ENCODE measurements around the gene ATF7IP.
"Not testable (repeated sequence)": the region's sequence is repeated elsewhere in the genome, so short reads cannot be mapped to it uniquely, and the experiment has no call there.

The ATF7IP gene

DNA sequence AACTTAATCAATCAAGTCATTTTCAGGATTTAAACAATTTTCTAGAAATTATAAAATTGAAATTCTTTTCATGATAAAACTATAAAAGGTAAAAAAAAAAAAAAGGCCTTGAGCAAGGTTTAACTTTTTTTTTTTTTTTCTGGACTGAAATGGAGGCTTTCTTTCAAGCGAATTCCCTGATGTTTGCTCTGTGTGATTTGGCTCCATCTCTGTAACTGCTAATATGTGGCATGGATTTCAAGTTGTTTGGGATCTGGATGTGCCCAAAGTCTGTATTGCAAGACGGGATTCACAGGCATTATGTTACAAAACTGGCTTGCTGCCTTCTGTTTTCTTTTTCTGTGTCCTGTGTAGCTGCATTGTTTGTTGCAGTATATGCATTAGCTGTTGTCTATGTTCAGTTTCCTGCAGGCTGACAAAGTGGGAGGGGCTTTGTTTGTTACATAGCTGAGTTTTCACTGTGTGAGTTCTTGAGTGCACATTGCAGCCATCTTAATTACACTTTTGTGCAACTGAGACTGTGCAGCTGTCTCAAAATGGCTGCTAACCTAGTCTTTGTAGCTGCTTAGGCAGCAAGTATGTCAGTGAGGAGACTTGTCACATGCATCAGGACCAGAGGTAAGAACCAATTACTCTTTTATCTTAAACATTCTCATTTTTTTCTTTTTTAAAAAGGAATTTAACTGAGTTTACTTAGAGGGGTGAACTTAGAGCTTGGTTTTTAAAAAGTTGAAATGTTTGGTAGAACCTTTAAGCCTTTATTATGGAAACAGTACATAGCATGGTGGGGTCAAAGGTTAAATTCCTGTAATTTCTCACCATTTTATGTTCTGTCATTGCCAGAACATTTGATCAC lies 19.5 kb downstream of the ATF7IP start:
- DNase-seq: peak; percentile 65

GRCh38 chr12:14387219-14387871 lies 21.9 kb downstream of the ATF7IP start:
- DNase-seq: no peak

DNA sequence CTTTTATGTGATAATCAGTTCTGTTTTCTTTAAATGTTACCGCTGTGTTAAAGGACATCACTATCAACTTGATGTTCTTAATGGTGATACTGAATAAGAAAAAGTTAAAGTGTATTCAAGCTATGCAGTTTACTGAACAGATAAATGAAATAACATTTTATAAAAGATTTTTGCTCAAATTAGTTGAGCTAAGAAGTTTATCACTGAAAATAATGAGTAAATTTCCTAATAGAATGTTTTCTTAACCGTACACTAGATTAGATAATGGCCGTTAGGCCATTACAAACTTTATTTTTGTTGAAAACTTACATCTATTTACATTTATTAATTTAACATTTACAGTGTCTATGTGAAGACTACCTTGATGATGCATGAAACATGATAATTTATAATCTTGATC lies 25.0 kb downstream of the ATF7IP start:
- DNase-seq: no peak

GRCh38 chr12:14390870-14391530 lies 25.5 kb downstream of the ATF7IP start:
- no peak for DNase-seq

DNA sequence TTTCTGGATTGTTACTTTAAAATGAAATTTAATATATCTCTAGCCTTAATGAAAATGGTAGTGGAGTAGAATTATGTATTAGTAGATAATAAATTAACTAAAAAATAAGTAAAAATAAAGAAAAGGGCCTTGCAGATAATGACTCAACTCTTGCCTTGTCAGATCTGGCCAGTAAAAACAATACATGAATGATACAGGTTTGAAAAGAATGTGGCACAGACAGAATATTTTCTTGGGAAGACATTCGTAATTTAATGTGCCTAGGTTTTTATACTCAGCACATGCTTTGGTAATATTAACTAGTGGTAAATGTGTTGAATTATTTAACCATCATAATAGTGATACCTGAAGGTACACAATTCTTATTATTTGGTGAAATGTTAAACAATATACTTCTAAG lies 28.3 kb downstream of the ATF7IP start:
- DNase-seq: no peak

DNA sequence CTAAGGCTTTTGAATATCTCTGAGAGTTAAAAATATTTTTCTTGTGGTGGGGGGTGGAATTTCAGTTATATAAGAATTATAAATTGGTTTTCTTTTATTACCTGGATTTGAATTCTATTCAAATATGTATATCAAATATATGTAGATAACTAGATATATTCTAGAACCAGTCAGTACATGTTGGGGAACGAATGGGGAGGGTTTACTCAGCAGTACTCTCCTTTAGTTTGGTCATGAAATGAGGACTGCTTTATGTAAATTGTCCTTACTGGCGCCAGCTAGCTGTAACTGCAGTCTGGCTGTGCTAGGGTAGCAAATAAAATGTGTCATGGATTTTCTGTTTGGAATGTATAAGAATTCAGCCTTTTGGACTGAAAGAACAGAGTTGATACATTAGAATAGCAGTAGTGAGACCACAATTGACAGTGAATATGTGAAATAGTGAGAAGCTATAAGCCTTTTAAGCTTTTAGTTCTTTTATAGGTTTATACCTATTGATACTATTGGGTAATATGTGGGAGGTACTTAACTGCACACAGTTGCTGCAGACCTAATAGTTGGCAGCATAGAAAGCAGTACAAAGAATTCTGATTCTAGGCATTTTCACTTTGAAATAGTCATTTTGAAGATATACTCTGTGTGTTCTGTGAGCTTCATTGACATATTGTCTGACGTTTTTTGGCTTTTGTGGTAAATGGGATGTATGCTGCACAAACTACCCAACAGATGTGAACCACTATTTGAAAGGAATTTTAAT lies 29.0 kb downstream of the ATF7IP start:
- no peak for DNase-seq

DNA sequence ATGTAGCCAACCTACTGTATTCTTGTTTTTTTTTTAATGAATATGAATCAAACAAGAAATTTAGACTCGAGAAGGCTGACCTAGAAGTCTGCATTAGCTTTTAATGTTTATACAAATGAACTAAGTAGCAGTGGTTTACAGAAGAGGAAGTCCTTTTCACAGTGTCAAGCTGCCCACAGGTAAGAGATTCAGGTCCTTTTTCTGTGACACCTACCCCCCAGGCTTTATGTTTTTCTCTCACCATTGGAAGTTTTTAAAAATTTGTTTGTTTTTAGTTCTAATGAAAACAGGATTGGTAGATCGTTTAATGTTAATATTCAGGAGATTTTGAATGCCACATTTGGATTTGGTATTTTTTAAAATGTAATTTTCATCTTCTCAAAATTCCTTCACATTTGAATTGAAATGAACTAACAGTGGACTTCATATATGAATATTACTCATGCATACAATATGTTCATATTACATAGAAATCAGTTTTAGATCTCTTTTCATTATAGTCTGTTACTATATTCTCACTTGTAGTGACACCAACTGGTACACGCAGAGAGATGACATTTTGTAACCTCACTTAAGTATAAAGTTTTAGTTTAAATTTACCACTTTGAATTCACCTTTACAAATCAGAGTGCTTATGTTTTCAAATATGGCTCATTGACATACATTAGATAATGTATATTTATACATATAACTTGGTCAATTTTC lies 29.7 kb downstream of the ATF7IP start:
- DNase-seq: no peak

DNA sequence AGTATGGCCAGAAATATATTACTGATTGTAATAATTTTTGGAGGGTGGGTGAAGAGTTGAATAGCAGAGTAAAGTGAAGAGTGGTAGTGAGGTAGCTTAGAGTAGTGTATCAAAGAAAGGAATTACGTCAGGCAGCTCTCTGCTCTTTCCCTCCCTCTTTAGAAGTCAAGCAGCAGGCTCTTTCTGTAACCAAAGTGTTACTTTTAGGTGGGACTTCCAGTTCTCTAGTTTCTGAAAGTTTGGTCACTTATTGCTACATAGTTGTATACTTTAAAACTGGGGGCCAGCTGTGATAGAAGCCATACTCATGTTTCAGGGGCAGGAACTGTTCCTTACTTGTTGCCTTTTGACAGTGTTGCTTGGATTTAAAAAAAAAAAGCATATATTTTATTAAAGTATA lies 30.6 kb downstream of the ATF7IP start:
- DNase-seq: no peak

GRCh38 chr12:14399871-14400270 lies 34.4 kb downstream of the ATF7IP start:
- DNase-seq: no peak

DNA sequence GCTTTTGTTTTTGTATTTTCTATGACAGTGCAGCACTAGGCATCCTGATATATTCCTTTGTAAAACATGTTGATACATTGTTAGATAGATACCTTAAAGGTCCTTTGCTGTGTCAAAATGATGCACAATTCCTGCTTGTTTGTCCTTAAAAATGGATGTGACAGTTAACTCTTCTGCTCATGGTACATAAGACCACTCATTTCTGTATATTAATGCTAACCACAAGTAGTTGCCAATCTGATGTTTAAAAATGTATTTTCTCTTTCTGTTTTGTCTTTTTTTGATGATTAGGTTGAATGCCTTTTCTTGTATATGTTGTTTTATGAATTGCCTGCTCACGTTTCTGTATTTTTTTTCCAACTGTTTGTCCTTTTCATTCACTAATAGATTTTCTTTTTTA lies 35.1 kb downstream of the ATF7IP start:
- no peak for DNase-seq

DNA sequence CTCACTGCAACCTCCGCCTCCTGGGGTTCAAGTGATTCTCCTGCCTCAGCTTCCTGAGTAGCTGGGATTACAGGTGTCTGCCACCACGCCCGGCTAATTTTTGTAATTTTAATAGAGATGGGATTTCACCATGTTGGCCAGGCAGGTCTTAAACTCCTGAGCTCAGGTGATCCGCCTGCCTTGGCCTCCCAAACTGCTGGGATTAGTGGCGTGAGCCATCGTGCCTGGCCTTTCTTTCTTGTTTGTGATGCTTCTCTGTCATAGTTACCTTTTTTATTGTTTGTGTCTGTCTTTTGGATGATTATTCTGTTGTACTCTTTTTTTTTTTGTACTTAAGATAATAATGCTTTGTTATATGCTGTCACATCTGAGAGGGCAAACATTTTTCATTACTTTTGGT lies 35.8 kb downstream of the ATF7IP start:
- not testable (repeated sequence) for DNase-seq

GRCh38 chr12:14402697-14403096 lies 37.2 kb downstream of the ATF7IP start:
- DNase-seq: no peak

- DNase-seq: no peak
Observed at GRCh38 chr12:14403293-14403692, 37.8 kb downstream of the ATF7IP start.

DNA sequence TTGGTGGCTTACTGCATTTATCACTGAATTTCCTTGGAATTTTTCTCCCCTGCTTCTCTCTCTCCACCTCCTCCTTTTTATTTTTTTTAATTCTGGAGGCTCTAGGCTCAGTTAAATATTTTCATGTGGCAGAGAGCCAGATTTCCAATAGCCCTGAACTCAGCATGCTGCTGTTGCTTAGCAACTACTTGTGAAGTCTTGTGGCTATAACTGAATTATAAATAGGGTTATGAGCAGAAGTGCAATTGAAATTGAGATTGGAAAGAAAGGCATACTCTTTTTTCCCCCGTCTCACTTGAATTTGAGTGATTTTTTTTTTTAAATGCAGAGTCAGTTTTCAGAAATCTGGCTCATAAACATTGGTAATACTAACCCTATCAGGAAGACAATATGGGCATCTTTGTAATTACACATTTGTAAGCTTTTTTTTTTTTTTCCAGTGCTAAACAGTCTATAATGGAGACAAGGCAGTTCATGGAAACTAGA lies 38.3 kb downstream of the ATF7IP start:
- peak; percentile 45 for DNase-seq

GRCh38 chr12:14405407-14405806 lies 39.9 kb downstream of the ATF7IP start:
- DNase-seq: not testable (repeated sequence)

- no peak for DNase-seq
Observed at GRCh38 chr12:14408208-14408607, 42.7 kb downstream of the ATF7IP start.

DNA sequence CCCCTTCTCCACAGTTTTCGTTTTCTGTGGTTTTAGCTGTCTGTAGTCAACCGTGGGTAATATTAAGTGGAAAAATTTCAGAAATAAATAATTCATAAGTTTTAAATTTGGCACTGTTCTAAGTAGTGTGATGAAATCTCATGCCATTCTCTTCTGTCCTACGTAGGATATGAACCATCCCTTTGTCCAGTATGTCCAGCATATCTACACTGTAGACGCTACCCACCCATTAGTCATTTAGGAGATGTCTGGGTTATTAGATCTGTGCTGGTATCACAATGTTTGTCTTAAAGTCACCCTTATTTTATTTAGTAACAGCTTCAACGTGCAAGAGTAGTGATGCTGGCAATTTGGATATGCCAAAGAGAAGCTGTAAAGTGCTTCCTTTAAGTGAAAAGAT lies 44.7 kb downstream of the ATF7IP start:
- DNase-seq: no peak

DNA sequence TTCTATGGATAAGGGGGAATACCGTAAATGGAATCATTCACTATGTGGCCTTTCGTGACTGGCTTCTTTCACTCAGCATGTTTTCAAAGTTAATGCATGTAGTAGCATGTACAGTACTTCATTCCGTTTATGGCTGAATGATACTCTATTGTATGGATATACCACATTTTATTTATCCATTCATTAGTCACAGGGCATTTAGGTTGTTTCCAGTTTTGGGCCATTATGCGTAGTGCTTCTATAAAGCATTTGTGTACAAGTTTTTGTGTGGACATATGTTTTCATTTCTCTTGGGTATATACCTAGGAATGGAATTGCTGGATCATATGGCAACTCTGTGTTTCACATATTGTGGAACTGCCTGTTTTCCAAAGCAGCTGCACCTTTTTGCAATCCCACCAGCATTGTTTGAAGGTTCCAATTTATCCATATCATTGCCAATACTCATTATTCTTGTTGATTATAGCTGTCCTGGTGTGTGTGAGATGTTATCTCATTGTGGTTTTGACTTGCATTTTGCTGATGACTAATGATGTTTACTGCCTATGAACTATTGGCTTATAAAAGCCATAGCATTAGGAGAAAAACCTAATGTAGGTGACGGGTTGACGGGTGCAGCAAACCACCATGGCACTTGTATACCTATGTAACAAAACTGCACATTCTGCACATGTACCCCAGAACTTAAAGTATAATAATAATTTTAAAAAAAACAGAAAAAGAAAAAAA lies 45.5 kb downstream of the ATF7IP start:
- no peak for DNase-seq

DNA sequence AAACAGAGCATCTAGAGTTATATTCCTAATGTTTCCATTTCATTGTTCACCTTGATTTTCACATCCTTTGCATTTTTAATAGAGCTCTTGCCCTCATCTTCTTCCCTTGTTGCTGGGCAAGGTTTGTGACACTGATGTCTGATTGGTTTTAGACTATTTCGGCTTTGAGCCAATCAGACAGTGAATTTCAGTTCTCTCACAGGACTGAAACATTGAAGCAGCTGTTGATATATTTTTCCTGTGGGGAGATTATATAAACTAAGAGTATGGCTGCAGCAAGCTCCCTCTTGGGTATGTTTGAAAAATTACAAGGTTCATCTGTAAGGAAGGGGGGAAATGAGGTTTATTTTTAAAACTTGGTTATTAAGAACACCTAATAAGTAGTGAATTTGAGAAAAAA lies 51.2 kb downstream of the ATF7IP start:
- DNase-seq: no peak

DNA sequence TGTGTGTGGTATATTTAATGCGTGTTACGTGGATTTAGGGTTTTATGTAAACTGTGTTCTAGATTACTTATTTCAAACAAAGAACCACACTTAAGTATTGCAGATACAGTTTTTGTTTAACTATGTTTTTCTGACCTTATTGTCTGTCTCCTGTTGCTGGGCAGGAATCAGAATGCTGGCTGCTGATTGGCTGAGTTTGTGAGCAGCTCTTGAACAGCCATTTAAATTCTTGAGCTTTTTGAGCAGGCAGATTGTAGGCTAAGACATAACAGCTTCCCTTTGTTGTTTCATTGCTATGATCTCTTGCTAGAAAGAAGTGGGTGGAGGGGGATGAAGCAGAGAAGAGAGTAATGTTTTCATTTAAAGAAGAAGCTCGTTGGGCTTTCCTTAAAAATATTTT lies 52.2 kb downstream of the ATF7IP start:
- DNase-seq: peak; percentile 65

GRCh38 chr12:14418451-14418890 lies 53.0 kb downstream of the ATF7IP start:
- DNase-seq: no peak

Measured in left hindlimb (tissue), 1 donor.